ENCODE measurements around the gene TTC12.

DNA sequence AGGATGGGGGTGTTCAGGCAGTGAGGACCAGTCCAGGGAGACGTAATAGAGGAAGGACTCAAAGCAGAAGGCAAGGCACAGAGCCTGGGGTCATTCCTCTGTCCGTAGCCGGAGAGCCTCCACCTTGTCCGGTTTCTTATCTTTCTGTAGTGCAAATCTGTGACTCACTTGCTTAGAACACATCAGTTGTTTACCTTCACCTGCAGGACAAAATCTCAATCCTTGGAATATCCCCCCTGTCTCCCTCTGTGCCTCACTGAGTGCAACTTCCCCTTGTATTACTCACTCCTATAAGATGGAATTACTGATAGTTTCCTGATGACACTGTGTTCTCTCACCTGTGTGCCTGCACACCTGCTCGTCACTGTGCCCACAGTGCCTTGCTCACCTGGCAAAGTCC, 20.4 kb upstream of the TTC12 start:
- TF ChIP-seq EZH2 (IDR thresholded peaks at IDR 0.05; ENCODE audit: borderline replicate concordance, low read depth, low read length, severe bottlenecking): no peak
- TF ChIP-seq, protein P1, sequence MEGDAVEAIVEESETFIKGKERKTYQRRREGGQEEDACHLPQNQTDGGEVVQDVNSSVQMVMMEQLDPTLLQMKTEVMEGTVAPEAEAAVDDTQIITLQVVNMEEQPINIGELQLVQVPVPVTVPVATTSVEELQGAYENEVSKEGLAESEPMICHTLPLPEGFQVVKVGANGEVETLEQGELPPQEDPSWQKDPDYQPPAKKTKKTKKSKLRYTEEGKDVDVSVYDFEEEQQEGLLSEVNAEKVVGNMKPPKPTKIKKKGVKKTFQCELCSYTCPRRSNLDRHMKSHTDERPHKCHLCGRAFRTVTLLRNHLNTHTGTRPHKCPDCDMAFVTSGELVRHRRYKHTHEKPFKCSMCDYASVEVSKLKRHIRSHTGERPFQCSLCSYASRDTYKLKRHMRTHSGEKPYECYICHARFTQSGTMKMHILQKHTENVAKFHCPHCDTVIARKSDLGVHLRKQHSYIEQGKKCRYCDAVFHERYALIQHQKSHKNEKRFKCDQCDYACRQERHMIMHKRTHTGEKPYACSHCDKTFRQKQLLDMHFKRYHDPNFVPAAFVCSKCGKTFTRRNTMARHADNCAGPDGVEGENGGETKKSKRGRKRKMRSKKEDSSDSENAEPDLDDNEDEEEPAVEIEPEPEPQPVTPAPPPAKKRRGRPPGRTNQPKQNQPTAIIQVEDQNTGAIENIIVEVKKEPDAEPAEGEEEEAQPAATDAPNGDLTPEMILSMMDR (IDR thresholded peaks at IDR 0.05; ENCODE audit: extremely low read depth in 1 of 2, insufficient read depth in 1 of 2, low read depth in 1 of 2, low read length in 2 of 2): no peak
- no peak for TF ChIP-seq POLR2A (IDR thresholded peaks at IDR 0.05; ENCODE audit: low read depth, low read length)
- no peak for TF ChIP-seq JUN (IDR thresholded peaks at IDR 0.05; ENCODE audit: borderline replicate concordance, insufficient read depth, insufficient read length, low read depth)
- TF ChIP-seq POLR2AphosphoS5 (IDR thresholded peaks at IDR 0.05; ENCODE audit: insufficient read depth, low read depth, low read length): no peak
- TF ChIP-seq, protein P2, sequence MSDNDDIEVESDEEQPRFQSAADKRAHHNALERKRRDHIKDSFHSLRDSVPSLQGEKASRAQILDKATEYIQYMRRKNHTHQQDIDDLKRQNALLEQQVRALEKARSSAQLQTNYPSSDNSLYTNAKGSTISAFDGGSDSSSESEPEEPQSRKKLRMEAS (IDR thresholded peaks at IDR 0.05; ENCODE audit: insufficient read depth, insufficient read length): no peak
